ENCODE results near the gene LHX3.
A peak's percentile ranks its signal among the peaks of the same experiment; 100 is the strongest.

The LHX3 gene

DNA sequence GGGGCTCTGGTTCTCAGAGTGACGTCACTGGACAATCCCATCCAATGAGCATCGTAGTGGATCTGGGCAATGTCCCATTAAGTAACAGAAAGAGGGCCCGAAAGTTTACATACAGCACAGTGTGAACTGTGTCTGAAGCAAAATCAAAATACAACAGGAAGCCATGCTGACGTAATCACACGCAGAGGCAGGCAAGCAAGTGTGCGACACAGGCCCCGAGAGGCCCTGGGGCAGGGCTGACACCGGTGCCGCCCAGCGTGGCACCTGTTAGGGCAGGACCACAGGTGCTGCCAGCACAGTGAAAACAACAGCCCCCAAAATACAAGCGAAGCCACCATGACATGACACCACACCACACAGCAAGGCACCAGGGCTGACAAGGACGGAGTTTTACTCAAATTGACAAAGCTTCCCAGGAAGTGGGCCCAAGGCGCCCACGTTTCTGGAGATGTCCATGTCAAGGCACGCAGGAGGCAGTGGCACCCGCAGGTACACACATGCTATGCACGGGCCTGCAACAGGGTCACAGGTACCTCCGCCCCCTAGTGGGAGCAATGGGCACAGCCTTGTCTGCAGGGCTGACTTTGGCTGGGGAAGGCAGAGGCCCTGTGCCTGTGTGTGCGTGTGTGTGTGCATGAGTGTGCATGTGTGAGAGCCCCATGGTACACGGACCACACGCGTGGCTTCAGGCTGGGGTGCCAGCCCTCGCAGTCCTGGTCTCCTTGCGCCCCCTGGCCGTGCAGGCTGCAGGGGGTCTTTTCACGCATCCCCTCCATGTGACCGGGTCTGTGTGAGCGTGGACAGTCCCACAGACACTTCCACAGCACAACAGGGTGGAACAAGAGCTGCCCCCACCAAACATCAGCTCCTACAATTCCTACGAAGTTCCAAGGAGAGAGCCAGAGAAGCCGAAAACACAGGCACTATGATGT lies 21.1 kb upstream of the LHX3 start:
- peak; percentile 36 for DNase-seq

DNA sequence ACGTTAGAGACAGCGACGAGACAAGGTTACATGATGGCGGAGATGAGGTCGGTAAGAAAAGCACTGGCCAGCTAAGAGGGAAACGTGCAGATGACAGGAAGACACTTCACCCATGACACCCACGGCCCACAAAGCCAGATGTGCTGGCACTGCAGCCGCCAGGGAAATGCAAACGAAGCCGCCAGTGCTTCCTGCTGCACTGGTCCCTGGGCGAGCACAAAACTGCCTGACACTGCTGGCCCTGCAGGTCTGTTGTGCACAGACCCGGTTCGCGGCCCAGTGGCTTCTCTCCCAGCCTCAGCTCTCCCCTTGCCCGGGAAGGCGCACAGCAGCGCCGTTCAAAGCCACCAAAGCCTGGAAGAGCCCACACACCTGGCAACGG lies 20.4 kb upstream of the LHX3 start:
- no peak for DNase-seq

- no peak for DNase-seq
Observed at GRCh38 chr9:136223871-136224640, 19.1 kb upstream of the LHX3 start.

GRCh38 chr9:136222906-136223285 lies 18.0 kb upstream of the LHX3 start:
- no peak for DNase-seq

DNA sequence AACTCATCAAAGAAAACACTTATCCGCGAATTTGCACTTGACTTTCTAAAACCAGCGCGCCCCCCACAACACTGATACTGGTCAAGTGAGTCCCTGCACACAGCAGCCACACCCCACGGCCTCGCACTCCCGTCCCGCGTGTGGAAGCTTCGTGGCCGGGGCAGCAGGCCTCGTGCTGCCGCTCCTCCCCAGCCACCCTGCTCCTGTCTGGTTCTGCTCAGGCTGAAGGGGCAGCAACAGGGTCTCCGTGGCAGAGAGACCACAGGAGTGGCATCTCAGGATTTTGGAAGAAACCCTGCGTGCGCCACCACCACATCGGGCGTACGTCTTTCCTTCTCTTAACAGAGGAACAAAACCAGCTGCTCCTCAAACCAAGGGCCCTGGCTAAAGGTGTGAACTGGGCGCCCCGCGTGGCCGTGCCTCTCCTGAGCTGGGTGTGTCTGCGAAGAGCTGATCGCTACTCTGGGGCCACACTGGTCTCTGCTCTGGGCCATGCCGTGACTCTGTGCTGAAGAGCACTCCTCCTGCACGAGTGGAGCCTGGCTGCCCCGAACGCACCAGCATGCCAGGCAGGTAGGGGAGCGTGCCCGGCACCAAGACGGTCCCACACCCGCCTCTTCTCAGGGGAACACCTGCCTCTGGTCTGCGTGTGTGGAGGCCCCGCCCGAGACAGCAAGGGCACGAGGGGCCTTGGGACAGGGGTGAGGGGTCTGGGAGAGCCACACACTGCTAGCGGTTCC lies 17.4 kb upstream of the LHX3 start:
- DNase-seq, result no peak

GRCh38 chr9:136220017-136220729 lies 15.2 kb upstream of the LHX3 start:
- DNase-seq, result no peak

DNA sequence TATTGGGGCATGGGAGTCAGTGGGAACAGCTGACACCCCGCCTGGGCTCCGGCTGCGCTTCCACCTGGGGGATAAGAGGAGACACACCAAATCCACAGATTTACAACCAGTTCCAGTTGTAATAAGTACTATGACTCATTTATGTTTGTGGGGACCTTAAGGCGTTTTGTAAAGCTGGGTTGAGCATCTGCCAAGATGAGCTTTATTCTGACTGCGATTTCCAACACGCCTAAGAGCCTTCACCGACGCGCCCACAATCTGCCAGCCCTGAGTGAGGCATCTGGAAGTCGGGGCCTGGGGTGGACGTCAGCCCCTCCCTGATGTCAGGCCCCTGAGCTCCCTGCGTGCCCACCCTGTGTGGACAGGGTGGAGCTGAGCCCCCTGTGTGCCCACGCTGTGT lies 14.3 kb upstream of the LHX3 start:
- no peak for DNase-seq

DNA sequence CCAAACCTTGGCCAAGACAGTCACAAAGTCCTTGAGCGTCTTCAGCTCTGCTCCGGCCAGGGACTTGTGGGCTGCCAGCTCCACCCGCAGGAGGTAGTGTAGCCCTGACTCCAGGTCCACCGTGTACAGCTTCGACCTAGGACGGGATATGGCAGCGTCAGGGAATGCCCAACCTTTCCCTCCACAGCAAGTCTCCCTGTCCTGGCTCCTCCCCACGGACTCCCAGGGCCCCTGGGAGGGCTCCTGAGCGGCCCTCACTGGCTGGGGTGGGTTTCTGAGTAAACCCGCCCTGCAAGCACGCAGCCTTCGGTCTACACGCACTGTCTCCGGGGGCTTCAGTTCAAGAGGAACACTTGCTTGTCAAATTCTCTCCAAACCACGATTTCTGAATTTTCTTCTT lies 13.7 kb upstream of the LHX3 start:
- DNase-seq, result no peak

DNA sequence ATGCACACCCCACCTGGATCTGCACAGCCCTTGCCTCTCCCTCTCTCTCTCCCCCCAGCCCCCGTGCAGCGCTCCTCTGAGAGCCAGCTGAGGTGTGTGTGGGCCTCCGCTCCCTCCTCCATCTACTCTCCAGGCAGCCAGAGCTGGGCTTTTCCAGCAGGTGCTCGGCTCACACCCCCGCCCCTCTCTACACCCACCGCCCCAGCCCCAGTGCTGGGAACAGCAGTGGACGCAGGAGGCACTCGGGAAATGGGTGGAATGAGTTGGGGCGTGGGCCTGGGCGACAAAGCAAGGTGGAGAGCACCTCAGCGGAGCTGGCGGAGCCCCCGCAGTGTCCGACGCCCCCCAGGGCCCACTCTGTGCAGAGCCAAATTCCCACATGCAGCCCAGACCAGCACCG lies 13.3 kb upstream of the LHX3 start:
- DNase-seq, result no peak

GRCh38 chr9:136216541-136217244 lies 11.8 kb upstream of the LHX3 start:
- DNase-seq, result no peak

DNA sequence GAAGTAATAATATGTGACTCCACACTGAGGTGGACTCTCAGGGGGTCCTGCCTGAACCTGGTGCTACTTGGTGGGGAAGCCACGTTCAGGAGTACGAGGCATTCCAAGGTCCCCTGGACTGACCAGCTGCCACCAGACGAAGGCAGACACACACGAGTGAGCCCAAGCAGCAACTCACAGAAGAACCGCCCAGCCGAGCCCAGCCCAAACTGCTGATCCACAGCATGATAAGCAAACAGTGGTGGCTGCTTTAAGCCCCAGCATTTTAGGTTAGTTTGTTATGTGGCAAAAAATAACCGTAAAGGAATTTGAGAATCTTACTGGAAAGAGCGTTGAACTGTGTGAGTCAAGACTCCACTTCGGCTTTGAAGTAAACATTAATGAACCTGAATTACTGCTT lies 8.8 kb upstream of the LHX3 start:
- DNase-seq, result no peak

GRCh38 chr9:136212345-136212950 lies 7.5 kb upstream of the LHX3 start:
- no peak for DNase-seq

DNA sequence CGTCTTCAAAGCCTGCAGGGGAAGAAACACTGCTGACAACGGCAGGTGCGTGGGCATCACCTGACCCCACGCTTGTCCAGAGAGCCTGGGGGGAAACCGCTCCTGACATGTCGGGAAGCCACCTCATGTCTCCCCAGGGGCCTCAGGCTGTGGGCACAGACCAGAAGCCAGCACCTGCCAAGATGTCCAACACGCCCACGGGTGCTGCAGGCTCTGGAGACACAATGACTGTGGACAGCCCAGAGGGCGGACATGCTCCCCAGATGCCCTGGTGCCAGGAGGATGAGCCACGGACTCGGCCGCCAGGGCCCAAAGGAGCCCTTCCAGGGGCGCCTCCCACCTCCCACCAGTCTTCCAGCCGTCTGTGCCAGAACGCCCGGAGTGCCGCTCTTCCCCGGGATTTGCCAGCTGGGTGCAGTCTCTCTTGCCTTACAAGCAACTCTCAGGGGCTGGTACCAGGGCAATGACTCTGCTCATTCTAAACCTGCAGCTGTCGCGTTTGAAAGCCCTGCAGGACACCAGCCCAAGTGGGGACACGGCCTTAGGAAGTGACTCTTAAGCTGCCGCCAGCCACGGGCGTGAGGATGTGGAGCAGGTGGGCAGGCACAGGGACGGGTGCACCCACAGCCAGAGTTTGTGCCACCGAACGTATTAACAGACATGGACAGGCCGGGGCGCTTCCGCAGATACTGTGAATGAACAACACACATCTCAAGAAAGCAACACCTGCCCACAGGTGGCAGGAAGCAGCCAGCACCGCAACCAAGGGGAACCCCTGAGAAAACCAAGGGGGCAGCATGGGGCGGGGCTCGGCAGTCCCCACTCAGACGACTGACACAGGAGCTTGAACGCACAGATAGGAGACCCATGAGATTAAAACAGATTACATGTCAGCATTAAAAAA lies 6.8 kb upstream of the LHX3 start:
- no peak for DNase-seq

DNA sequence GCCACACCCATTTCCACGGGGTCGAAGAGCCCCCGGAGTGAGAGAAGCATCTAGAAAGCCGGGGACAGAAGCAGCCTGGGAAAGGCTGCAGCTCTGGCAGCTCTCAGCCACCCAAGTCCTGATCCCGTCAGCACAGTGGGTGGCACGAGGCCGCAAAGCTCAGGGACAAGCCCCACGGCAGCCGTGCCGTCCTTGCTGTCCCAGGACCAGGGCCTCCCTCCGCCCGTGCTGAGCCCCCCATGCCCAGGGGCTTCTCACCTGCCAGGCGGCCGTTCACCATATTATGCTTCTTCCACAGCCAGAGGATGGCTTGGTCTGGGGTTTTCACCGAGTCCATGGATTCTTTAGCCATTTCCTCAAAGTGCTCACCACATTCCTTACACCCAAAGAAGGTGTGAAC lies 6.1 kb upstream of the LHX3 start:
- no peak for DNase-seq

- no peak for DNase-seq
Observed at GRCh38 chr9:136210276-136210675, 5.3 kb upstream of the LHX3 start.

DNA sequence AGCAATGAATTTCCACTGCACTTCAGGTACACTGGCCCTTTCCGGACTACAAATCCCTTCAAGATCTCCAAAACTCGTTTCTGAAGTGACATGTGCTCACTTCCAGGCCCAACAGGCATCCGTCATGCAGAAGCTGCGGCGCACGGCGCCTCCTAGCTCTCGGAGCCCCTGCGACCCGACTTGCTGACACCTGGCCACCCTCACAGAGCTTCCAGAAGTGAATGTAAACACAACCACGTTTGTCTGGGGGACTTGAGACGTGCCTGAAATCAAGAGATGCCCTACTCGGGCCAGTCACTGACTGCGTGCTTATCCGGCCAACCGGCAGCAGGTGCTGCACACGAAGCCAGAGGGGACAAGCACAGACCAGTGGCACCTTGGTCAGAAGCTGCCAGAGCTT lies 4.9 kb upstream of the LHX3 start:
- DNase-seq, result no peak

DNA sequence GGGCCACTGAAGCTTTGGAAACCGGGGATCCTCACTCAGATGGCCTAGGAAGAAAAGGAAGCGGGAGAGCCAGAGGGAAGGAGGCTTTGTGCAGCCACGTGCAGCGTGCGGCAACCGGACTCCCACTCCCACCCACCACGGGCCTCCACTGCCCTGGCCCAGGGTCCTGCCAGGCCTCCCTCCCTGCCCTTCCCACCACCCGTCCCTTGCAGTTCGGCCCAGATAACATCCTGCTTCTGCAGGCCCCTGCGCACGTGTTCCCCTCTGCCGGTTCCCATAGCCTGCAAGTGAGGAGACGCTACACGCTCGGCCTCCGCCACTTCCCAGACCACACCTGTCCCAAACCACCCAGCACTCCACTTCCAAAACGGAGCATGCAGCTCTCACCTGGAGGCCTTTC lies 4.3 kb upstream of the LHX3 start:
- no peak for DNase-seq

- DNase-seq, result no peak
Observed at GRCh38 chr9:136208675-136209074, 3.7 kb upstream of the LHX3 start.

DNA sequence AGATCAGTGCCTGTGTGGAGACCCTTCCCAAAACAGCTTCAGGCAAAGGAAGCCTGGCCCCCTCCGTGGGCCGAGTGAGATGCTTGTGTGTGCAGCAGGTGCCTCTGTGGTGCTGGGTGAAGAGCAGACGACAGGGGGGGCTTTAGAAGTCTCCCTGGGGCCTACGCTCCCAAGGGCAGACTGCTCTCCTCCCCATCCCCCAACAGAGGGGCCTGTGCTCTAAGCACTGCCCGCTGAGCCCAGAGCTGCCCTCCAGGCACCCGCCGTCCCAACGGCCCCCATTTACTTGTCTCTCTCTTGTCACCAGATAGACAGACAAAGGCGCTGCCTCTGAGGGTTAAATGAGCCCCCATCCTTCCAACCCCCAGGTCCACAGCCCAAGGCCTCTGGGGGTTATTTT lies 2.7 kb upstream of the LHX3 start:
- no peak for DNase-seq

- DNase-seq, result no peak
Observed at GRCh38 chr9:136206602-136207275, 1.8 kb upstream of the LHX3 start.

Measured in SHP77 treated with DMSO at 0.1 percent for 48 hours (cell line).